GM12878 (cell line): ENCODE results near the gene NKD2. TPM values are rescaled to one million over a fixed set of nuclear protein-coding genes. Genes with fewer than 3 reads are reported as not detected.

Experiments
- ATAC-seq: fragments of 200-7000 bp; cut with Tn5 transposase; 3 replicates; pipeline ENCODE4 v1.9.1; 2020; ENCODE audit warnings: mild to moderate bottlenecking, moderate library complexity
- BruUV-seq: library from RNA; stranded (reverse); fragments of 400-500 nt; replicated peaks from 2 replicates; lab custom pipeline; 2021; lab: Mats Ljungman, UMichigan
- CTCF ChIA-PET: fragments of 300-600 bp; sonication (Branson Sonifier 250); formaldehyde crosslinking; extraction: SDS; loops from one replicate; lab custom pipeline; 2021; ENCODE audit warnings: inconsistent platforms; lab: Yijun Ruan, JAX
- POLR2A ChIA-PET: fragments of 350-600 bp; formaldehyde crosslinking; extraction: SDS; loops from one replicate; lab custom pipeline; 2021; ENCODE audit warnings: inconsistent platforms; lab: Charles Lee
- RAD21 ChIA-PET: fragments of 300-600 bp; sonication (Branson Sonifier 250); formaldehyde crosslinking; loops from one replicate; lab custom pipeline; 2023; ENCODE audit warnings: antibody characterized with exemption; ENCODE audit not compliant: unreplicated experiment; lab: Charles Lee
- SMC1A ChIA-PET: fragments of 300-600 bp; sonication (Branson Sonifier 250); formaldehyde crosslinking; loops from one replicate; lab custom pipeline; 2023; ENCODE audit not compliant: unreplicated experiment, uncharacterized antibody; lab: Charles Lee
- DNase-seq: peaks from one replicate; pipeline ENCODE4 v3.0.0-alpha.2; 2011; ENCODE audit warnings: low read depth, low spot score
- FAIRE-seq: peaks from 3 replicates; lab custom pipeline; 2011; peaks lifted over from hg19 to GRCh38; lab: Jason Lieb, UNC
- H2AFZ ChIP-seq: 2 replicates; pipeline ENCODE4 v1.6.0; 2011; ENCODE audit warnings: low read depth, low read length, control low read depth; ENCODE audit not compliant: control insufficient read depth
- H3K27ac ChIP-seq: 2 replicates; pipeline ENCODE4 v1.5.1; 2011; ENCODE audit warnings: control low read depth; ENCODE audit not compliant: control insufficient read depth, insufficient read depth
- H3K27me3 ChIP-seq, 2 experiments: replicated peaks in 1 of 2; 2 replicates each; pipeline versions ENCODE4 v1.6.0 to v1.6.1; 2011; ENCODE audit warnings: low read length in 1 of 2; ENCODE audit not compliant: control insufficient read depth in 2 of 2, insufficient read depth in 2 of 2
- H3K36me3 ChIP-seq, 2 experiments: 2 replicates each; pipeline ENCODE4 v1.5.1; 2011; ENCODE audit warnings: low read length in 1 of 2; ENCODE audit not compliant: control insufficient read depth in 2 of 2, insufficient read depth in 2 of 2
- H3K4me1 ChIP-seq: 2 replicates; pipeline ENCODE4 v1.6.1; 2011; ENCODE audit warnings: mild to moderate bottlenecking, low read length, moderate library complexity, mixed read lengths; ENCODE audit not compliant: control insufficient read depth, insufficient read depth
- H3K4me2 ChIP-seq: 2 replicates; pipeline ENCODE4 v1.6.0; 2011; ENCODE audit warnings: control low read depth; ENCODE audit not compliant: control insufficient read depth, insufficient read depth
- H3K4me3 ChIP-seq: fragments of 200-600 bp; sonication (generic); 2 replicates; pipeline ENCODE4 v1.5.1; 2016
- H3K79me2 ChIP-seq: 2 replicates; pipeline ENCODE4 v1.6.0; 2011; ENCODE audit warnings: low read length; ENCODE audit not compliant: control insufficient read depth, insufficient read depth
- H3K9ac ChIP-seq: 2 replicates; pipeline ENCODE4 v1.8.0; 2011; ENCODE audit warnings: low read length, control low read depth, mixed read lengths; ENCODE audit not compliant: control insufficient read depth, insufficient read depth
- H3K9me3 ChIP-seq: replicated peaks from 3 replicates; pipeline ENCODE4 v1.5.1; 2011; ENCODE audit warnings: mild to moderate bottlenecking, low read length; ENCODE audit not compliant: control insufficient read depth, insufficient read depth
- H4K20me1 ChIP-seq: 2 replicates; pipeline ENCODE4 v1.6.0; 2011; ENCODE audit not compliant: control insufficient read depth, insufficient read depth
- LARP7 ChIP-seq: fragments of 450-650 bp; IDR thresholded peaks from 2 replicates; pipeline ENCODE4 v1.6.1; 2017; ENCODE audit warnings: mild to moderate bottlenecking
- SMAD5 ChIP-seq: IDR thresholded peaks from 2 replicates; pipeline ENCODE4 v1.6.1; 2016; ENCODE audit warnings: antibody characterized with exemption, low read depth
- TBL1XR1 ChIP-seq: IDR thresholded peaks from 2 replicates; pipeline ENCODE4 v1.6.1; 2012; ENCODE audit warnings: low read depth, low read length, improper control_type of control experiment
- WGBS: methylation state at CpG from one replicate; pipeline ENCODE4 v1.1.6; 2016; ENCODE audit warnings: low lambda C conversion rate; ENCODE audit not compliant: insufficient replicate concordance, insufficient coverage; ENCODE audit errors: missing lambda C conversion rate; 5-methylcytosine and 5-hydroxymethylcytosine counted together
- in situ Hi-C: fragments of 300-500 bp; cut with MboI; formaldehyde crosslinking; loops from 9 replicates; pipeline ENCODE4 v1.14.3; 2018; ENCODE audit warnings: mixed read lengths
- intact Hi-C: fragments of 100-400 bp; cut with micrococcal nuclease; formaldehyde crosslinking; loops from one replicate; pipeline ENCODE4 v1.14.2; 2022; ENCODE audit not compliant: unreplicated experiment
- polyA plus RNA-seq, 11 experiments: library from polyadenylated mRNA; depleted of rRNA in 4 of 11; unstranded in 6 of 11; stranded (reverse) in 5 of 11; fragments of >200 nt; fragmentation: Nextera tagmentation in 4 of 11; fragmentation: Illumina TruSeq in 1 of 11; extraction: Ambion mirVana in 4 of 11; extraction: Trizol in 1 of 11; gene quantifications; 1 replicate in 1 of 11; 2 replicates in 10 of 11; pipeline versions ENCODE4 v1.2.1 to v1.2.3, GENCODE V29; 2011 to 2016; ENCODE audit warnings: inconsistent platforms in 2 of 11, missing spikeins in 2 of 11, low read depth in 1 of 11
- total RNA-seq, 4 experiments: library from RNA; depleted of rRNA in 3 of 4; stranded (reverse); fragments of >200 nt in 3 of 4; fragmentation: Illumina TruSeq in 1 of 4; extraction: Trizol in 1 of 4; gene quantifications; 2 replicates each; pipeline versions ENCODE4 v1.2.1 to v1.2.3, GENCODE V29; 2013 to 2021
- TF ChIP-seq, protein P1 (sequence below): fragments of 450-650 bp; IDR thresholded peaks from 2 replicates; pipeline ENCODE4 v1.6.1; 2017; ENCODE audit warnings: low read depth, mild to moderate bottlenecking, moderate library complexity
- TF ChIP-seq, protein P2 (sequence below): fragments of 450-650 bp; IDR thresholded peaks from 2 replicates; pipeline ENCODE4 v1.6.1; 2016; ENCODE audit warnings: mild to moderate bottlenecking

Gene NKD2
- total and polyA plus RNA-seq, 10 of the 15 experiments (the other 5 are each of a cell fraction or from before 2014, with no cell fraction given) = 0.20 to 0.83 (median 0.26) TPM; not detected in 7

DNA sequence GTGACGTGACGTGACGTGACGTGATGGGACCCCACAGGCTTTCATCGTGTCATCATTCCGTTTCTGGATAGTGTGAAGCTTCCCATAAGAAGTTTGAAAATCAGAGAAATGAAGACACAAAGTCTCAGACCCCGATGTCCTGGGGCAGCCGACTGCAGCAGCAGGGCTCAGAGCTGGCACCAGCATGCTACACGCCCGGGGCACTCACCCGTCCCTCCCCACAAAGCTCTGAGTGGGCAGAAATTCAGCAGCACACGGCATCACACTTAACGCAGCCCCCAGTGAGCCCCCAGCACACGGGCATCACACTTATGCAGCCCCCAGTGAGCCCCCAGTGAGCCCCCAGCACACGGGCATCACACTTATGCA is 61.1 kb downstream of the NKD2 start:
- TF ChIP-seq, protein P1, sequence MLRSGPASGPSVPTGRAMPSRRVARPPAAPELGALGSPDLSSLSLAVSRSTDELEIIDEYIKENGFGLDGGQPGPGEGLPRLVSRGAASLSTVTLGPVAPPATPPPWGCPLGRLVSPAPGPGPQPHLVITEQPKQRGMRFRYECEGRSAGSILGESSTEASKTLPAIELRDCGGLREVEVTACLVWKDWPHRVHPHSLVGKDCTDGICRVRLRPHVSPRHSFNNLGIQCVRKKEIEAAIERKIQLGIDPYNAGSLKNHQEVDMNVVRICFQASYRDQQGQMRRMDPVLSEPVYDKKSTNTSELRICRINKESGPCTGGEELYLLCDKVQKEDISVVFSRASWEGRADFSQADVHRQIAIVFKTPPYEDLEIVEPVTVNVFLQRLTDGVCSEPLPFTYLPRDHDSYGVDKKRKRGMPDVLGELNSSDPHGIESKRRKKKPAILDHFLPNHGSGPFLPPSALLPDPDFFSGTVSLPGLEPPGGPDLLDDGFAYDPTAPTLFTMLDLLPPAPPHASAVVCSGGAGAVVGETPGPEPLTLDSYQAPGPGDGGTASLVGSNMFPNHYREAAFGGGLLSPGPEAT = no peak
- TF ChIP-seq SMAD5 (no peak), TBL1XR1 (no peak)
- TF ChIP-seq, all 136 proteins: peak for 0
- H3K79me2 ChIP-seq = no peaks in the 10 kb centered on the region
- no peak overlapping the region for H3K9ac ChIP-seq
- 67% methylated on average over 13 of the region's 15 CpGs for WGBS
- FAIRE-seq = no peak
- no peak overlapping the region for H3K27ac ChIP-seq
- POLR2A ChIA-PET = no interaction called here
- RAD21 ChIA-PET = no interaction called here
- no peaks in the 10 kb centered on the region for H3K4me1 ChIP-seq
- in situ Hi-C loops (no loop called here), intact Hi-C loops (no loop called here)
- no peaks in the 10 kb centered on the region for H3K9me3 ChIP-seq
- BruUV-seq = no TSS peak
- CTCF ChIA-PET = no interaction called here
- SMC1A ChIA-PET = no interaction called here
- no peaks in the 10 kb centered on the region for H3K27me3 ChIP-seq
- no peak for ATAC-seq
- H4K20me1 ChIP-seq = no peaks in the 10 kb centered on the region
- no peak overlapping the region for H2AFZ ChIP-seq
- H3K36me3 ChIP-seq = no peaks in the 10 kb centered on the region; a peak in 1 of 4 replicates
- H3K4me2 ChIP-seq = no peak overlapping the region
- H3K4me3 ChIP-seq = no peak overlapping the region
- no peak for DNase-seq

DNA sequence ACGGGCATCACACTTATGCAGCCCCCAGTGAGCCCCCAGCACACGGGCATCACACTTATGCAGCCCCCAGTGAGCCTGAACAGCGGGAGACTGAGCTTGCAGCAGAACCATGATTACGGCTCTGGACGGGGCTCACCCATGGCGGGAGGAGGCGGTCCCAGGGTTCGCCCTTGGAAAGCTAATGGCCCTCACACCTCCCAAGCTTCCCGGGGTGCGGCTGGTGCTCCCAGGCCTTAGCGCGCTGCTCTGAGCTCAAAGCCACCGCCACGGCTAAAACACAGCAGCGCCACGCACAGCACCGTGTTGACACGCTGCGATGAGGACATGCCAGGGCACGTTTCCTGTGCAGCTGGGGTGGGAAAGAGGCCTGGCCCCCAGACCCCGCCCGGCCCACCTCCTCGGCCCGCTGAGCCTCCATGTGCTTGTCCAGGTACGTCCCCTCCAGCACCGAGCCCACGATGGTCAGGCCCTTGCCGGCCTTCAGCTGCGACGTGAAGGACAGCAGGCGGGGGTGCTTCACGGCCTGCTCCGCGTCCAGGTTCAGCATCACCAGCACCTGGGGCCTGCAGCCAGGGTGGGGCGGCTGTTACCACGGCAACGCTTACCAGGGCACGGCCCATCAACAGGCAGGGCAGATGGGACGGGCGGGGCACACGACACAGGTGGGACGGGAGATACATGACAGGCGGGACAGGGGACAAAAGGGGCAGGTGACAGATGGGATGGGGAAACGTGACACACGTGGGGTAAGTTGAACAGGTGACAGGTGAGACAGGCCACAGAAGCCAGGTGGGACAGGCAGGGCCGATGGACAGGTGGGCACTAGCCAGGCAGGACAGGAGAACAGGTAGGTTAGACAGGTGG is 64.9 kb downstream of the NKD2 start:
- no peak for ATAC-seq
- POLR2A ChIA-PET = no interaction called here
- Histone ChIP-seq H3K79me2 (no peaks in the 10 kb centered on the region), H3K36me3 (no peaks in the 10 kb centered on the region), H3K27me3 (no peaks in the 10 kb centered on the region), H3K4me3 (no peak overlapping the region), H3K4me1 (no peaks in the 10 kb centered on the region), H3K9me3 (no peaks in the 10 kb centered on the region), H3K27ac (no peak overlapping the region), H3K4me2 (no peak overlapping the region), H4K20me1 (no peaks in the 10 kb centered on the region), H3K9ac (no peak overlapping the region), H2AFZ (no peak overlapping the region)
- BruUV-seq = no TSS peak
- SMC1A ChIA-PET = no interaction called here
- in situ Hi-C loops = no loop called here
- RAD21 ChIA-PET = no interaction called here
- CTCF ChIA-PET = no interaction called here
- DNase-seq = no peak
- 73% methylated on average over 29 of the region's 46 CpGs for WGBS
- intact Hi-C loops = no loop called here
- no peak for FAIRE-seq
- TF ChIP-seq, protein P2, sequence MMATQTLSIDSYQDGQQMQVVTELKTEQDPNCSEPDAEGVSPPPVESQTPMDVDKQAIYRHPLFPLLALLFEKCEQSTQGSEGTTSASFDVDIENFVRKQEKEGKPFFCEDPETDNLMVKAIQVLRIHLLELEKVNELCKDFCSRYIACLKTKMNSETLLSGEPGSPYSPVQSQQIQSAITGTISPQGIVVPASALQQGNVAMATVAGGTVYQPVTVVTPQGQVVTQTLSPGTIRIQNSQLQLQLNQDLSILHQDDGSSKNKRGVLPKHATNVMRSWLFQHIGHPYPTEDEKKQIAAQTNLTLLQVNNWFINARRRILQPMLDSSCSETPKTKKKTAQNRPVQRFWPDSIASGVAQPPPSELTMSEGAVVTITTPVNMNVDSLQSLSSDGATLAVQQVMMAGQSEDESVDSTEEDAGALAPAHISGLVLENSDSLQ = no peak
- no peak for TF ChIP-seq LARP7
